ENCODE results near the gene COQ4.

DNA sequence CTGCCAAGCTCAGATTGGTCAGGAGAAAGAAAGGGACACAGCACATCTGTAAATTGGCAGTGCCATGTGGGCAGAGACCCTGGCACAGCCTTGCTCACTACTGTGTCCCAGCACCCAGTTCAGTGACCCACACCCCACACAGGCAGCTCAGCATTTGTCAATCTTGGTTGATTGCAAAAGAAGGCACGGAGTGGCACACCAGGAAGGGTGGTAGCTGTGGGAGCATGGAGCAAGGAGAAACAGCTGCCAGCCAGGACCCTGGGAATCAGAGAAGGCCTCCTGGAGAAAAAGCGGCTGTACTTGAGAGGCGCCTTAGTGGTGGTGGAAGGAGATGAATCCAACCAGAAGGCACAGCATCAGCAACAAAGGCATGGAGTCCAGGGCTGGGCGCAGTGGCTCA lies 21.2 kb downstream of the COQ4 start:
- TF ChIP-seq, protein P1, sequence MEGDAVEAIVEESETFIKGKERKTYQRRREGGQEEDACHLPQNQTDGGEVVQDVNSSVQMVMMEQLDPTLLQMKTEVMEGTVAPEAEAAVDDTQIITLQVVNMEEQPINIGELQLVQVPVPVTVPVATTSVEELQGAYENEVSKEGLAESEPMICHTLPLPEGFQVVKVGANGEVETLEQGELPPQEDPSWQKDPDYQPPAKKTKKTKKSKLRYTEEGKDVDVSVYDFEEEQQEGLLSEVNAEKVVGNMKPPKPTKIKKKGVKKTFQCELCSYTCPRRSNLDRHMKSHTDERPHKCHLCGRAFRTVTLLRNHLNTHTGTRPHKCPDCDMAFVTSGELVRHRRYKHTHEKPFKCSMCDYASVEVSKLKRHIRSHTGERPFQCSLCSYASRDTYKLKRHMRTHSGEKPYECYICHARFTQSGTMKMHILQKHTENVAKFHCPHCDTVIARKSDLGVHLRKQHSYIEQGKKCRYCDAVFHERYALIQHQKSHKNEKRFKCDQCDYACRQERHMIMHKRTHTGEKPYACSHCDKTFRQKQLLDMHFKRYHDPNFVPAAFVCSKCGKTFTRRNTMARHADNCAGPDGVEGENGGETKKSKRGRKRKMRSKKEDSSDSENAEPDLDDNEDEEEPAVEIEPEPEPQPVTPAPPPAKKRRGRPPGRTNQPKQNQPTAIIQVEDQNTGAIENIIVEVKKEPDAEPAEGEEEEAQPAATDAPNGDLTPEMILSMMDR (IDR thresholded peaks at IDR 0.05), result no peak
- TF ChIP-seq POLR2A (IDR thresholded peaks at IDR 0.05), result no peak

Data from uterus (tissue), 2 donors.